HG02840 (cell line): ENCODE data around the gene PKP4.

ENCODE experiments used
- ATAC-seq: cut with Tn5 transposase; IDR thresholded peaks from one replicate; pipeline ENCODE4 v1.9.1; 2021; ENCODE audit warnings: mild to moderate bottlenecking, moderate library complexity, moderate number of reproducible peaks; ENCODE audit not compliant: unreplicated experiment, low FRiP score

PKP4 gene

DNA sequence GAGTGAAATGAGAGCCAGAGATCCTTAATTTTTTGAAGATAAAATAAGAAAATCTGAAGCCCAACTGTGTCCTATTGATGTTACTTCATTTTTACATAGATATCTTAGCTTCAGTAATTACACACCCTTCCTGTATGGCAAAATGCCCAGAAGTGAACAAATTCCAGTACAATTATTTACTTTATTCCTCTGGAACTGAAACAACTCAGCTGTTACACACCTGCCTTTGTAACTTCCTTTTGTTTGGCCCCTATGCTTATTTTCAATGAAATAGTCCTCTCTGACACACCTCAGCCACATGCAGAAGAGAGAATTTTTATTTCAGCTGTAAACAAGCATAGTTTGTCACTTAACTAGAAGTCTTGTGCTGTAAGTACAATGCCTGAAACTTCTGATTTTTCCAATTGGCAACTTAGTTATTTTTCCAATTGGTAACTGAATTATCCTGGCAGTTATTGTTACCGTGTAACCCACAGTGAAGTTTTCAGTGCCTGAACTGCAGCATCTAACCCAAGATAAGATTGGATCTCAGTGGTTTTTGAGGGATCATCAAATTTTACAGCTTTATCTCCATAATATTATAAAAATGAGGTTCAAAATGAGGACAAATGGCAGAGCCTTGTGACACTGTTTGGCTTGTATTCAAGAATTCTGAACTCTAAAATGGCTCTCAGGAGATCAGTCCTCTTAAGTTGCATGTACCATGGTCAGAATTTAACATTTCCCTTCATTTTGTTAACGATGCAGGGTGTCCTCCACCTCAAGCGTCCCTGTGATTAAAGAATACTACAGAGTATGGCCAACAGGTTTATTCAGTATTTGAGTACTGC lies 82.6 kb downstream of the PKP4 start:
- ATAC-seq: no peak

DNA sequence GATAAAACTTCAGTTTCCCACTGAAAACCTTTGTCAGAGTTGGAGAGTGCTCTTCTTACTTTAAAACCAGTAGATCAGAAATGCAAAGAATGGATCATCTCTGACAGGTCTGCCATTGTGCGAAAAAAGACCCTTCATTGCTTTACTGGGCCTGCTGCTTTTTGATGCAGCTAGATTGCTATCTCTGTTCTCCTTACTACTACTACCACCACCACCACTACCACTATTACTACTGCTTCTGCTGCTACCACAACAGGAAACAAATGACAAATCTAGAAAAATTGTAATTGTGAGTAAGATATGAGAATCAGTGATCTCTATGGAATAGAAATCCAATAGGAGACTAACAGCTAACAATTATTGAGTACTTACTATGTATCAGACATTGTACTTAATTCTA lies 85.8 kb downstream of the PKP4 start:
- no peak for ATAC-seq

DNA sequence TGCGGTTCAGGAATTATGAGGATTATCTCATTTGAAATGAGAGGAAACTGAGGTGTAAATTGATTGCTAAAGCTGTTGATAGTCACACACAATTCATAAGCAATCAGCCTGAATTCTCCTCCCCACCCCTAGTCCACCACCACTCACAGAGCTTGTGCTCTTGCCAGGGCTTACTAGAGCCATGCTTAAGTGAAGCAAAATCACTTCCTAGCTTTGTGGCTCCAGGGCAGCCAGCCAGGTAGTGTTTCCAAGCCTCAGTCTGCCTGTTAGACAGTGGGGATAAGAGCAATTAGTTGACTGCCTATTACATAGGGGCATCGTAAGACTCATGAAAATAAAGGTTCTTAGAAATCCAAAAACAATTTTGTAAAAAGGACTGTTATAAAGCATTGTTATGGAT lies 87.2 kb downstream of the PKP4 start:
- ATAC-seq: no peak

DNA sequence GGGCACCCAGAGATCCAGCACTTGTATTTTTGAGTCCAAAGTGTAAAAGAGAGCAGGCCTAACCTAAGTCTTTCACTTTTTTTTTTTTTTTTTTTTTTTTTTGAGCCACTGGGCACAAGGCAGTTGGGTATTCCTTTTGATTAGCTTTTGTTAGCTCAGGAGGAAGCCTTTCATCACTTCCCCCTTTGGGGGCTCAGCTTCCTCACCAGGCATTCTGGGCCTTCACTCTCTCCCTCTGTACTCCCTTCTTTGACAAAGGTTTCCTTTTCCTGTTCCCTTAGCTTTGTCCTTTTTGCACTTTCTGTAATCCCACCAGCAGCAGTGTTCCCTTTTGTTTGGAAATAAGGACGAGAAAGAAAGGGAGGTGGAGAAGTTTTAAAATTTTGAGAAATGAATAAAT lies 88.2 kb downstream of the PKP4 start:
- no peak for ATAC-seq

DNA sequence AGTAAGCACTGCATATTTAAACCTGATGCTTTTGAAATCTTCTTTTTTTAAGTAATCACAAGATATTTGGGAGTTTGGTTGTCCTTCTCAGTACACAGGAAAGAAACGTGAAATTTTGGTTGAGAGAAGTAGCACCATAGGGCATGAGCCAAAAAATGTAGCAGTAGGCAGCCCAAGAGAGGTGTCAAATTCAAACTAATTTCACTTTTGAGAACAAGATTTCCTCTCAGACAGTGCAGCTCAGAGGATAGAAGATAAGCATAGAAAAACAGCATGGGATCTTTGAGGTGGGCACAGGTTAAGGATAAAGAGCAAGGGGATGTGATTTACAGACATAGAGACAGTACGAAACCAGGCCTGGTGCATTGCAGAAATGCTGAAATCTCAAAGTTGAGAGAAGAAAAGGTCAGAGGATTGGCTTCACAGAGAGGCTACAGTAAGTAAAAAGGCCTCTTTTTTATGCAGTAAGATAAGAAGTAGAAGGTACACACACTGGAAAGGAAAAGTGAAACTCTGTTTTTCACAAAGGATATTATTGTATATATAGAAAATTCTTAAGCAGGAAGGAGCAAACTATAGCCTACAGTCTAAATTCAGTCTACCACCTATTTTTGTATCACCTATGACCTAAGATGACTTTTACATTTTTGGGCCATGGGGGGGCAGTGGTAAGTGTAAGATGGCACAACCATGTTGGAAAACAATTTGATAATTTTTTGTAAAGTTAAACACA lies 89.8 kb downstream of the PKP4 start:
- ATAC-seq: no peak

DNA sequence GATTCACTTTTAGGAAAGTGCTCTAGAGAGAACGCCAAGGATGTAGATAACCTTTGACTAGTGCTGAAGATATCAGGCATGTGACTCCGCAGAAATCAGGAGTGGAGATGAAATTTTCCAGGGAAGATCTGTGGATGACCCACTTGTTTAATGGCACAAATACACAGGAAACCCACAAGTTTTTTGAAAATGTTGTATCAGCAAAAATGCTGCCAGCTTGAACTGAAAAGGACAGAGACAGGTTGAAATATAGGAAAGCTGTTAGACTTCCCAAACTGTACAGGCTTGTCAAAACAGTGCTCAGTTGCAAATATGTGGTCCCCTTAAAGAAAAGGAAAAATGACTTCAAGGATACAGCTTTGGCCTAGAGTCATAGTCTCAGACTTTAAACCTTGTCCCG lies 96.5 kb downstream of the PKP4 start:
- ATAC-seq: no peak

DNA sequence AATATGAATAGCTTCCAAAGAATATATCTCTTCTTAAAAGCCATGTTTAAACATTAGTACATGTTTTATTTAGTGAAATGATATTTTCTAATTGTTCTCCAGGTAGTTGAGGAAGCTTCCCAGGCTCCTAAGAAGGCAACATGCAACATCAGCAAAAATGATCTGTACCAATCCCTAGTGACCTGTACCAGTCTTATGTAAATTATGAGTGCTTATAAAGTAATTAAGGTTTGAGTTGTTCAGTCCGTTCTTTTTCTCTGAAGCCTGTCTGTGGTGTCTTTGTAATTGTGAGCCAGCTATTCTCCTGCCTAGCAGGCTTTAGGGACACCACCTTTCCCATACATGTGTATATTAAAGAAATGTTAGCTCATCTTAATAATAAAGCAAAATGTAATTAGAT lies 98.2 kb downstream of the PKP4 start:
- ATAC-seq: no peak

DNA sequence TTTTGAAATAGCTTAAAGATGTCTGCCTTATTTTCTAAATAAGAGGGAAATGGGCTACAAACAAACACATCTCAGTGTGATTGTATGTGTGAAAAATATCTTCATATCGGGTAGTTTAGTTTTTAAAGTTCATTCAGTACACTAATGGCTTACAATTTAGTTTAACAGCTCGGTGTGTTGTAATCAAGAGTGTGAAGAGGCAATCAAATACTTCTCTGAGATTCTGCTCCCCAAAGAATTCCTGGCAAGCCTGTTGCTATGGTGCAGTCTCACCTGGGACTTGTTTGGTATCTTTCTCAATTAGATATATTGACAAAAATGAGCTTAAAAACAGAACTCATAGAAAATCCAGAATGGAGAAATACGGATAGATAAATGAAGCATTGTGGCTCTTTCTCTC lies 99.4 kb downstream of the PKP4 start:
- no peak for ATAC-seq

DNA sequence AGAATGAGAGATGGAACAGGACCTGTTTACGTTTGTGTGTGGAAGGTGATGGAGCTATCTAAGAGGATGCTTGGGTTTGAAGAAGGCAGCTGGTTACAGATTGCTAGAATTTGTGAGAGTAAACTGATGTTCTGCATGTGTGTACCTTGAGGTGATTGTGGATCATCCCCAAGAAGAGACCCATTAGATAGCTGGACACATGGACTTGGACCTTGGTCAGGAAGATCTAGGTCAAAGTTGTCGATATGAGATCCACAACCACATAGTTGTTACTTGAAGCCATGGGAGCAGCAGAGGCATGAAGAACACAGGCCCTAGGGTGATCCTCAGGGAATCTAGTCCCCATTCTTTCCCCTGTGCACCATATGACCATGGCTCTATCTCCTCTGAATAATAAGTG lies 101.0 kb downstream of the PKP4 start:
- ATAC-seq: no peak

DNA sequence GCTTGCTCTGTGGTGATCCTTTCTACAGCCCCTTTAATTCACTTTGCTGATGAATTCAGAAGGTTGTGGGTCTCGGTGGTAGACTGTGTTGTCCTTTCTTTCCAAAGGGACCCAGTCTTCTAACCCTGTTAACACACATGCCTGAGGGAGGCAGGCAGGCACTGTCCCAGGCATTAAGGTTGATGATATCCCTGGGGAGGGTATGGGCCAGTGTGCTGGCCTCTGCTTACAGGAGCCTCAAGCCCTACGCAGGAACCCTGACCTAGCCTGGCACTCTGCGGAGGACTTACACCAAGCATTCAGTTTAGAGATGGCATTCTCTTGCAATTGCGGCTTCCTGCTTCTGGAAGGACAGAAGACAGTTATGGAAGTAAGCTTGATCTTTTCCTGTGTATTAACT lies 102.5 kb downstream of the PKP4 start:
- no peak for ATAC-seq

DNA sequence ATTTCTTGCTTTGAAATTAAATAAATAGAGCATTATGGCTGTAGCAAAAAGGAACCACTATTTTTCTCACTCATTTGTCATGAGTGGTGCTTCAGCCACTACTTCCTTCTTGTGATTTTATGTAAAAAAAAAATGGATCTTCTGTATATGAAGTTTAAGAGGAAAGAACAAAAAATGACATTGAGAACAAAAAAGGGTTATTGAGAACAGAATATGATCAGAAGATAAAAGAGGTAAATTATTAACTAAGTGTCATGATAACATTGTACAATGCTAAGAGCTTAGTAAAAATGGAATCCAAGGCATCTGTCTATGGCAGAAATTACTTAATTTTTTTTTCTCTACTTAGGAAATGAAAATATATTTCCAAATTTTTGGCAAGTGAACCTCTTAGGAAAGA lies 103.5 kb downstream of the PKP4 start:
- ATAC-seq: no peak

DNA sequence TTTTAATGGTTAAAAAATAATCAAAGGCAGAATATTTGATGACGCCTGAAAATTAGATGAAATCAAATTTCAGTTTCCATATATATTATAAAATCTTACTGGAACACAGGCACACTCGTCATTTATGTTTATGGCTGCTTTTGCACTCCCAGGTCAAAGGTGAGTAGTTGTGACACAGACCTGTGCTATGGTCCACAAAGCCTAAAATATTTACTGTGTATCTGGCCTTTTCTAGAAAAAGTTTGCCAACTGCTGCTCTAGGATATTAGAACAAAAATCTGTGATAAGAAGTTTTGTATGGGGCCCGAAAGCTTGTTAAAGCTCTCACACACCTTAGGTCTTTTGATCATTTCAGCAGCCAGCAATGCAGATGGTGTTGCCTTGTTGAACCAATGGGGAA lies 104.3 kb downstream of the PKP4 start:
- ATAC-seq: no peak

DNA sequence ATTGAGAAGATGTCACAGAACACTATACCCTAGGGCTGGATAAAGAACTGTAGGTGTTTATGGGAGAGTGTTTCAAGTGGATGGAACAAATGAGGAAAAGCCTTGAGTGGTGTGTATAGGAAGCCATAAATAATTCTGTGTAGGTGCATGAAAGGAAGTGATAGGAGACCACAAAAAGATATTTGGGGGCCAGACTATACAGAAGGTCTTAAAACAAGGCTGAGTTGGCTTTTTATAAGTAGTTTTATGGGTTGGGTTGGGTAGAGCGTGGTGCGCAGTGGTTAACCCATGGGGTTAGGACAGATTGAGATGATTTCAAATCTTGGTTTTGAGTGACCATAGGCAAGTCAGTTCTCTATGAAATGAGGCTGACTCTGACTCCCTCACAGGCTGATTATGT lies 110.5 kb downstream of the PKP4 start:
- no peak for ATAC-seq

DNA sequence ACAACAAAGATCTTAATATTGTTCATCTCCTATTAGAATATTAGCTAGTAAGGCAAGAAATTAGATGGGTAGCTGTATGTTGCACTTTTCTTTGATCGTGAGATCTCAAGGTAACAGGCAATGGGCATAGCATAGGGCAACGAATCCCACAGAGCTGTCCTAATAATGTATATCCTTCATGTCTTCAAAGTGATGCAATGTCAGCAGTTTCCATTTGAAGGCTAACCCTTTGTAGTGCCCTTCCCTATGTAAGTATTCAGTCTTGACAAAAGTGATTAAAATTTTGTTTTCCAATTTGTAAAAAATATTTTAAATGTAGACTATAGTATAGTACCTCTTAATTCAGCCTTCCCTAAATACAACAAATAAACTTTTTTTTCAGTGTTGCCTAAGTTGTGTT lies 112.5 kb downstream of the PKP4 start:
- ATAC-seq: no peak

DNA sequence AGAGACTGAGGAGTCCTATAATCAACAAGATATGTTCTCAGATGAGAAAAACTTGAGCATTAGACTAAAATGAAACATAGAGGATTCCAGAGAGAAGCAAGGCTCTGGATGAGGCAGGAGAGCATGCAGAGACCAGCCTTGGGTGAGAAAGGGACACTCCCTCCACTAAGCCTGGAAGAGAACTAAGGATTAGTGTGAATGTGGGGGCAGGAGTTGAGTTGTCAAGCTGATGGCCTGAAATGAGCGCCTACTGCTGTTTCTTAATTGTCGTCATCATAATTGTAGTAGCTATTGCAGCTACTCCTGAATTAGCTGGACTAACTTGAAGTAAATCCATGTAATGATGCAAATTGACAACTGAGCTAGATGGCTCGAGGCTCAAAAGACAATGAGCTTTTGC lies 114.1 kb downstream of the PKP4 start:
- no peak for ATAC-seq

DNA sequence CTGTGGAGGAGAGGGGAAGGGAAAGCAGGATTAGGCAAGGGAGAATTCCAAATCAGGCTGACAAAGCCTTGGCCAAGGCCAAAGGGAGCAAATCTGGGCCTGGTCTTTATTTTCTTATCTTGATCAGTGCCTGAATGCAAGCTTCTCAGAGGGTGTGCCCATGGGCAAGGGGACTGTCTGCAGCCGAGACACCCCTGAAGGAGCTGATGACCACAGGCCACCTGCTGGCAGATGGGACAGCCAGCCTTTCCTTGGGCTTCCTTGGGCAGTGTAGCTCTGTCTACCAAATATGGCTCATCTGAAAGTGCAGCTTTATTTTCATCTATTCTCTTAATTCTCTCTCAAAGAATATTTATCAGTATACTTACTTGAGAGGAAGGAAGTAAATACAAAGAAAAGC lies 117.0 kb downstream of the PKP4 start:
- ATAC-seq: no peak

DNA sequence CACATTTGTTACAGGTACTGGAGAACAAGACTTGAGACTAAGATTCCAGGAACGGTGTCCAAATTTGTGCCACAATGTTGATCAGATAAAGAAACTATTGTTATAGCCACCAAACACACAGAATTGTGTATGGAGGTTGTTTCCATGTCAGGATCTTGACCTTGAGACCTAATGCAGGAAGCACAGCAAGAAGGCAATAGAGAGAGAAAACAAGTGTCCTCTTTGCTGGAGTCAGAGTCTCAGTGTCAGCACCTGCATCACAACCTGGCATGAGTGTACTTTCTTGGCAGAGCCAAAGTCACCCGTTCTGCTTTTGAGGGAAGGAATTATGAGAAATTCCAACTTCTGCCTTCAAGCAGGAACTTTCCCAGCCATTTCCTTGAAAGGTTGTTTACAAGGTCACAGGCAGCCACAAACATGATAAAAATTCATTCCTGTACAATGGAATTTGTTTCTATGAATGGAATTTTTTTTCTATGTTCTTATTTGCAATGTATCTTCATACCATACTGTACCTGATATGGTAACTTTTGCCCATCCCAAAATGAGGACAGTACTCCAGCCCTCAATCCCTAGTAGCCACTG lies 118.4 kb downstream of the PKP4 start:
- no peak for ATAC-seq

DNA sequence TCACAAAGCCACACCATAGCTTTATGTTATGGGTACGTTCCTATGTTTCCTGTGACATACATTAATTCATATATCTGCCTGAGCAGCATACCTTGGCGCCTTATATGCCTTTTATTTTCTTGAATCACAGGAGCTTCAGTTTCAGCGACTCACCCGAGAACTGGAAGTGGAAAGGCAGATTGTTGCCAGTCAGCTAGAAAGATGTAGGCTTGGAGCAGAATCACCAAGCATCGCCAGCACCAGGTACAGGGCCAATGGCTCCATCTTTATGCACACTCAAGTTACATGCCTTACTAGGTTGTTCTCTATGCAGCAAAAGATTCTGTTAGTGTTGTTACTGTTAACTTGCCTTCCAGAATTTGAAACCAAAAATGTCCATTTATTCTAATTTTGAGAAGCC lies 120.4 kb downstream of the PKP4 start:
- no peak for ATAC-seq

DNA sequence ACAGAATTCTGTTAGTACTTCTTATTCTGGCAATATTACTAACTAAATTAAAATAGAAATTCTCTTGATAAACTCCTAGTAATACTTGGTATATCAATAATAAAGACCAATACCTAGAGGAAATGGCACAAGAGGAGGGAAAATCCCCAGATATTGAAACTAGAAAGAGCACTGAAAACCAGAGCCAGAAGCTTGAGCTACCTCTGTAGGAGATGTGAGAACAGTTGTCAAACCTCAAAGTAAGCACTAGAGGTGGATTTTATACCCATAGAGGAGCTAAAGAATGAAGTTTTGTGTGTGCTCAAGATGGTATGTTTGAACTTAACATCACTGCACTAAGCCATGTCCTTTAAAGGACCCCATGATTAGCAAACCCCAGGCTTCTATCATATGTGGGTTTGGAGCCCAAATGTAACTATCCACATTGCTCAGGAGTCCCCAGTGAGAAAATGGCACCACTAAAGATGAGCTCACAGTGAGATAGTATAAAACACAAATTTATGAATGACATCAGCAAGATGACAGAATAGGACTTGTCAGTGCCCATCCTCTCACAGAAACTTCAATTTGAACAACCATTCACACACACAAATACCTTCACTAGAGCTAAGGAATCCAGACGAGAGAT lies 122.1 kb downstream of the PKP4 start:
- no peak for ATAC-seq

DNA sequence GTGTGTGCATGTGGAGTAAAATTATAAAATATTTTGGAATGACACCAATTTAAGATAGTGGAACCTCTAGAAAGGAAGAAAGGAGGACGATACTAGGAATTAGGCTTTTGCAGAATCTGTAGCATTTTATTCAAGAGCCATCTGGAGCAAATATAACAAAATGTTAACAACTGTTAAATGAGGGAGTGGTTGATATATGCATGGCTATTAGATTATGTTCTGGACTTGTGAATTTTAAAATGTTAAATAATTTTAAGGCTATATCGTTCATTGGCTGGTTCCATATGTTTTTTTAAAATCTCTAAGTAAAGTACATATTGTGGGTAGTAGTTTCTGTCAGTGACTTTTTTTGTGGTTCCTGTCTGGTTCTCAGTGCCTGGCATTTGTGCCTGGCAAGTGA lies 123.2 kb downstream of the PKP4 start:
- ATAC-seq: no peak

DNA sequence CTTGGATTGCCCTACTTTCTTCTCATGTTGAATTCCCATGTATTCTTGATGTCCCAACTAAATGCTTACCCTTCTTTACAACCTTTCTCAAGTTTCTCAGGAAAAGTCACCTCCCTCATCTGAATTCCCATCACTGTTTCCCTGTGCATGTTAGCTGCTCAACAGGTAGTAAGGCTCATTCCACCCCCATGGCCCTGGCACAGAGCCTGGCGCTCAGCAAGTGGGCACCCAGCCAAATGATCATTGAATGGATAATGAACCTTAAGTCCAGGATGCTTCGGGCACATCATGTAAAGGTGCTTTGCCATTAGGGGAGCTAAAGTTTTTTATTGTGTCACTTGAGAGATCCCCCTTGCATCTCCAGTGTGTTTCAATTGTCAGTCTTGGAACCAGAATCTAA lies 124.0 kb downstream of the PKP4 start:
- no peak for ATAC-seq
